ENCODE data around the gene LRRC10B.

- TF ChIP-seq CTCF (IDR thresholded peaks at IDR 0.05 in 4 of 5, conservative IDR thresholded peaks at IDR 0.05 in 1 of 5), result no peak
- TF ChIP-seq POLR2A (IDR thresholded peaks at IDR 0.05), result no peak
Observed at GRCh38 chr11:61495801-61496601, 12.5 kb upstream of the LRRC10B start.

Data from gastrocnemius medialis (tissue), 4 donors.